Liver (tissue), 3 donors: ENCODE data around the gene C4orf36.

Source experiments
- ATF3 ChIP-seq: IDR thresholded peaks from 2 replicates; pipeline ENCODE4 v1.6.1; 2016; ENCODE audit warnings: antibody characterized with exemption
- CTCF ChIP-seq: fragments of 150-350 bp; IDR thresholded peaks from 2 replicates; pipeline ENCODE4 v1.5.1; 2017; ENCODE audit warnings: improper control_type of control experiment, low read depth, low read length; ENCODE audit not compliant: missing input control
- HNF4G ChIP-seq: IDR thresholded peaks from 2 replicates; pipeline ENCODE4 v1.6.1; 2016; ENCODE audit warnings: antibody characterized with exemption
- YY1 ChIP-seq: IDR thresholded peaks from 2 replicates; pipeline ENCODE4 v1.6.1; 2016; ENCODE audit warnings: antibody characterized with exemption, mild to moderate bottlenecking
- donor health status: healthy.
- donor health status: healthy.

- TF ChIP-seq YY1 (no peak), ATF3 (no peak), CTCF (no peak), HNF4G (no peak)
Measured at GRCh38 chr4:86879641-86880040, 12.6 kb downstream of the C4orf36 start.
